NOMO-1 treated with DMSO at 0.1 percent for 48 hours (cell line): ENCODE data around the gene SHANK3.

Experiments used
- DNase-seq: peaks from one replicate; lab custom pipeline; 2025; ENCODE audit not compliant: unreplicated experiment; lab: John Stamatoyannopoulos, UW

Gene SHANK3

DNA sequence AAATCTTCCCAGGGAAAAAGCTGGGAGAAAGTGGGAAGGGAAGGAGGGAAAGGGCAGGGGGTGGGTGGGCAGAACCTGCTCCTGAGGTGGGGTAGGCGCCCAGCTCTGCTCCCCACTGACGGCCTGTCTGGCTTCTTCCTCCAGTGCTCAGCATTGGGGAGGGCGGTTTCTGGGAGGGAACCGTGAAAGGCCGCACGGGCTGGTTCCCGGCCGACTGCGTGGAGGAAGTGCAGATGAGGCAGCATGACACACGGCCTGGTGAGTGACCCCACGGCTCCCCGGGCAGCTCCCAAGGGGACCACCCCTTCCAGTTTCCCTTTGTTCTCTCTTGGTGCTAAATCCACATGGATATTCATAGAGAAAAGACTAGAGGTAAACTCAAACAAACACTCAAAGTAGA, 25.9 kb downstream of the SHANK3 start:
- DNase-seq = no peak

DNA sequence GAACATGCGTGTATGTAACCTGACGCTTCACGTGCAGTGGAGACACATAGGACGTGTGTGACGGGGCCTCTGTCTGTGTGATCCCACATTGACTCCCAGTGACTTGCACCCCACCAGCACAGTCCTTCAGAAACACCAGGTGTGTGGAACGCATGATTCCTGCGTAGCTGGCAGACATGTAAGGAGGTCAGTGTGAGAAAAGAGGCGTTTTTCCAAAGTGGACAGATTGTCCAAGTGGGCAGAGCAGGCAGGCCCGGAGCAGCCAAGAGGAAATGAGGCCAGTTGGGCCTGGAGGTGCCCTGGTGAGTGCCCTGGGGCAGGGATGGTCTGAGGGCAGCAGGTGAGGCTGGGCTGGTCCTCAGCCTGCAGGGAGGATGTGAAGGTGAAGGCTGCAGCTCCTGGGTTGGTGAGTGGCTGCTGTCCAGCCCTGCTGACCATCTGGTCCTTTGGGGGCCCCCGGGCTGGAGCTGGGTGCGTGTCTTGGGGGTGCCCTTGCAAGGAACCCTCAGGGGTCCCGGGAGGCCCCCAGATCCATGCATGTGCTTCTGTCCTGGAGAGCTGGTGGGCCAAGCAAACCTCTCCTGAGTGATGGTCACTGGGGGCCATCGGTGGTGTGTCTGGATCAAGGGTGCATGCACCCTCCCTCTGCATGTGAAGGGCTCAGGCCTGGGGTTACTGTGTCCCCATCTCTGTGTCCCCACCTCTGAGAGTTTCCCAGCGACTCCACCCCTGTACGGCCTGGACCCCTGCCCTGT, 26.6 kb downstream of the SHANK3 start:
- DNase-seq = no peak

DNA sequence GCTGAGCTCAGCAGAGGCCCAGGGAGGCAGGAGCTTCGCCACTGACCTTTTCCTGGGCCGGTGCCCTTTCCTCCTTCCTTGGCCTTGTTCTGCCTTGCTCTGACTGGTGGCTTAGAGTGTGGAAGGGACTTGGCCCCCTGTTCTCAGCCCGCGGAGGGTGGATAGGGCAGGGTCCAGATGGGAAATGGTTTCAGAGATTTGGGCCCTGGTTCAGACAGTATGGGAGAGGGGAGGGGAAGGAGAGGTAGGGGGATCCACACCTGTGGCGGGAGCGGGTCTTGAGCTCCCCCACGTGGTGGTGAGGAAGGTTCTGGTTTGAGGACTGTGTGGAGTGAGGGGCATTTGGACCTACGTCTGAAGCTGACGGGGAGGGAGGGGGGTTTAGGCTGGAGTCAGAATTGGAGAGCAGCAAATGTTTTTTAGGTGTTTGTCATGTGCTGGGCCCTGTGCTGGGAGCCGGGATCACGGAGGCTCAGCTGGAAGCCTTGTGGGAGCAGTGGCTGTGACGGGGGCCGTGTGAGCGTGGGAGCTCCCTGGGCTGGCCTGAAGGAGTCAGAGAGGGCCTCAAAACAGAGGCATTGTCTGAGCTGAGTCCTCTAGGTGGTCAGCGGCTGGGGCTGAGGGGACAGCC, 27.2 kb downstream of the SHANK3 start:
- DNase-seq = no peak

DNA sequence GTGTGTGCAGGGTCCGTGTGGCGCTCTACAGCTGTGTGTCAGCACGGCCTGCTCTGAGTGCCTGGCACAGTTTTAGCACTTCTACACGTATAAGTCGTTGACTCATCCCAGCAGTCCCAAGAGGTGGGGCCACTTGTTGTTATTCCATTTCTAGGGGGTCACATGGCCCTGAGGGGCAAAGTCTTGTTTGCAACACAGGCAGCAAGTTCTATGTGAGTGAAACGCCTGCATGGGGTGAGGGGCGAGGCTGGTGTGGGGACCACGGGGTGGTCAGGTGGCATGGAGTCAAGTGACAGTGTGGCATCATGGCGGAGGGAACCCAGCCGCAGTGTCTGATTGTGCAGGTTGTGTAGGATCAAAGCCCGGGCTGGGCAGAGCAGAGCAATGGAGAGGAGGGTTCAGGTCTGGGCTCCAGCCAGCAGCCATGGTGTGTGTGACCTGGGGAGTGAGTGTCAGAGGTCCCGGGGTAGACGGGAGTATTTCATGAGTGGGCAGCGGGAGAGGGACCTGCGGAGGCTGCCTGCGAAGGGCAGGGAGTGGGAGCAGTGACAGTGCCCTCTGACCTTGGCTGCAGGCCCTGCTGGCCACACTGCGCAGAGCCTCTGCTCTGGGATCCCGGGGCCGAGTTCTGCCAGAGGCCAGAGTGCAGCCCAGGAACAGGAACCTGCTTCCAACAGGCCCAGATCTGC, 27.9 kb downstream of the SHANK3 start:
- no peak for DNase-seq

DNA sequence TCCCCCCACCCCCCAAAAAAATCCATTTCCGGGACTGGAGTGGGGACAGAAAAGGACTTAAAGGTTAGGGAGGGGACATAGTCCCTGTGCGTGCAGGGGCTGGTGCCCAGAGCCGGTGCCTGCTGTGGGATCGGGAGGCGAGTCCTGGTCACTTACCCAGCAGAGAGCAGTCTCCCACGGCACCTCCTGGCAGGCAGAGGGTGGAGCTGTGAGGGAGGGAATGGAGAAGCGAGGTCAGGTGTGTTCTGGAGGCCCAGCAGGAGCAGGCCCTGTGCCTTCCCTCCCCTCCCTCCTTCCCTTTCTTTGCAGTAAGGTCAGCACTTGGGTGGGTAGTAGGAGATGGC, 28.4 kb downstream of the SHANK3 start:
- no peak for DNase-seq

DNA sequence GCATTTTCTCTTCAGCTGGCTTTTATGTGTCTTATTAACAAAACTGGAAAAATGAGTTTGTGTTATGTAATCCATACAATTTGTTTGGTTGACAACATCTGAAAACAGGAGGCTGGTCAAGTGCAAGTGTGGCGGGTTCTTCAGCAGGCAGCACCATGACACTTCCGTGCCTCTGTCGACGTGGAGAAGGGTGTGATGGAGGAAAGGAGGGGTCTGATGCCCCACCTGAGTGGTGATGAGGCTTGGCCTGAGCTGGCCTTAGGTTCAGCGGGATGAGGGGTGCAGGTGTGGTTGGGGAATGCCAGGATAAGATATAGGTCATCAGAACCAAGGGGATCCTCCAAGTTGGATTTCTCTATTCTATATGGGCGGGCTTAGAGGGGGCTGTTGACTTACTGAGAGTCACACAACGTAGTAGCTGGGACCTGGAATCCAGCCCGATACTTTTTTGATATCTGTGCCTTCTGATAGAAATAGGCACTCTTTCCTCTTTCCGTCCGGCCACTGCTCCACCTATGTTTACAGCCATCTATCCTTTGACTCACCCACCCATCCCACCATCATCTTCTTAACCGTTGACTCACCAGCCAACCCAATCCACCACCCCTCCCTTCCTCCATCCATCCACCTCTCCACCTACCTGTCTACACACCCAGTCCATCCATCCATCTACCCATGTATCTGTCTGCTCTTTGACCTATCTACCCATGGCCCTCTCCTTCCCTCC, 29.0 kb downstream of the SHANK3 start:
- DNase-seq = no peak

DNA sequence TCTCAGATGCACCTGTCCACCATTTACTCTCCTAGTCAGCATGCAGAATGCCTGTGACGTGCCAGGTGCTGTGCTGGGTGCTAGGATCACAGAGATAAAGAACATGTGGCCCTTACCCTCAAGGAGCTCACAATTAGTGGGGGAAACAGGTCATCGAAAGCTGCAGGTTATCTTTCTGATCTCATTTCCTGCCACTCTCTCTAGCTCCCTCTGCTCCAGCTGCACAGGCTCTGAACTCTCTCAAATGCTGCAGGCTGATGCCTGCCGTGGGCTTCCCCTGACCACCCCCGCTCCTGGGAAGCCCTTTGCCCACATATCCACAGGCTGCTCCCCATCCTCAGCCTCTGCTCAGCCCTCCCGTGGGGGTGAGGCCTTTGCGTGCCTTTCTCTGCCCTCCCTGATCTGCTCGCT, 29.6 kb downstream of the SHANK3 start:
- no peak for DNase-seq

DNA sequence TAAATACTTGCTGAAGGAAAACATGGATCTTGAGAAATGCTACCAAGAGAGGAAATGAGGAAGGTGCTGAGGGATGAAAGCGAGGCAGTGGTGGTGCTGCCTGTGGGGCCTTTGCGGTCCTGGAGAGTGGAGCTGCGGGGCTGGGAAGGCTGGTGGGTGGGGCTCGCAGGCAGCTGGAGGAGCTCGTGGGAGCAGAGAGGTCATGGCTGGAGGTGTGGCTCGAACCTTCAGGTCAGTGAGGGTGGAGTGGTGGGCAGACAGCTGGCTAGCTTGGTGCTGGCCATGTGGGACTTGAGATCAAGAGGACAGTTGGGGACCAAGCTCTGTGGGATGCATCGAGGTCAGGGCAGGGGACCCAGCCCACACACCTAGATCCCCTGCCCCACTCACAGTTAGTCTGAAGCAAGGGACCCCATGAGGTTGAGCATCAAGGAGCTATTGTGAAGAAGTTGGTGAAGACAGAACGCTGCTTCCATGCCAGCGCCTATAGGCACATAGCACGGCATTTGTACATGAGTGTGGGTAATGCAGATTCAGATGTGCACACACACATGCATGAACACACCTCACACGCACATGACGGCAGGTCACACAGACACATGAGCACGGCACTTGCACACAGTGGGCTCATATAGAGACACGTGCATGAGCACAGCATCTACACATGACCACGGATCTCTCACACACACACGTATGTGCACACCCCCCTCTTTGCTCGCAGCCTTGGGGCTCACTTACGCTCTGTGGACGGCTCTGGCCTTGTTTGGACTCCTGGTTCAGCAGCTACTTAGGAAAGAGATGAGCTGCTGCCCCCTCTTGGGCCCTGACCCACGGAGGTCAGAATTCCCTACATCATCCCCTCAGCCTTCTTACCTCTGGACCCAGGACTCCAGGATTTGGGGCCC, 30.4 kb downstream of the SHANK3 start:
- no peak for DNase-seq

DNA sequence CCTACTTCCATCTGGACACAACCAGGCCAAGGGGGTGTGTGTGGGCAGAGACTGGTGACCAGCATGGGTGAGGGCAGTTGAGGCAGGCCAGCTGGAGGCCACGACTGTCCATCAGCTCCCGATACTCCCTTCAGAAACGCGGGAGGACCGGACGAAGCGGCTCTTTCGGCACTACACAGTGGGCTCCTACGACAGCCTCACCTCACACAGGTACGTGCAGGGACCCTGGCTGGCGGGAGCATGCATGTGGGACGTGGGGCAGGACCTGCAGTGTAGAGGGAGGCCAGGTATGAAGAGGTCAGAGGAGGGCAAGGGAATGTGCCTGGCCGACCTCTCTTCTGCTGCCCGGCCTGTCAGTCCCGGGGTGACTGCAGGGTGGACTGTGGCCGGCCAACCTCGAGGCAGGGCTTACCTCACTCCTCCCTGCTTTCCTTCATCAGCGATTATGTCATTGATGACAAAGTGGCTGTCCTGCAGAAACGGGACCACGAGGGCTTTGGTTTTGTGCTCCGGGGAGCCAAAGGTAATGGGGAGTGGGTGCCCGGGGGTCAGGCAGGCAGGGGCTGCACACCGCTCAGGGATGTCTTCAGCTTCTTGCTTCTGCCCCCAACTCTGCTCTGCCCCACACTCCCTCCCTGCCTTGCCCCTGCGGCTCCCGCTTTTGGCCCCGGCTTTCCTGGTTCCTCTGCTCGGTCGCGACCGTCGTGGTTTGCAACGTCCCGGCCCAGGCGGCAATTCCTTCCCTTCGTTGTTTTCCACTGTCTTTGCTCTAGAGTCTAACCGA, 31.3 kb downstream of the SHANK3 start:
- DNase-seq = no peak

DNA sequence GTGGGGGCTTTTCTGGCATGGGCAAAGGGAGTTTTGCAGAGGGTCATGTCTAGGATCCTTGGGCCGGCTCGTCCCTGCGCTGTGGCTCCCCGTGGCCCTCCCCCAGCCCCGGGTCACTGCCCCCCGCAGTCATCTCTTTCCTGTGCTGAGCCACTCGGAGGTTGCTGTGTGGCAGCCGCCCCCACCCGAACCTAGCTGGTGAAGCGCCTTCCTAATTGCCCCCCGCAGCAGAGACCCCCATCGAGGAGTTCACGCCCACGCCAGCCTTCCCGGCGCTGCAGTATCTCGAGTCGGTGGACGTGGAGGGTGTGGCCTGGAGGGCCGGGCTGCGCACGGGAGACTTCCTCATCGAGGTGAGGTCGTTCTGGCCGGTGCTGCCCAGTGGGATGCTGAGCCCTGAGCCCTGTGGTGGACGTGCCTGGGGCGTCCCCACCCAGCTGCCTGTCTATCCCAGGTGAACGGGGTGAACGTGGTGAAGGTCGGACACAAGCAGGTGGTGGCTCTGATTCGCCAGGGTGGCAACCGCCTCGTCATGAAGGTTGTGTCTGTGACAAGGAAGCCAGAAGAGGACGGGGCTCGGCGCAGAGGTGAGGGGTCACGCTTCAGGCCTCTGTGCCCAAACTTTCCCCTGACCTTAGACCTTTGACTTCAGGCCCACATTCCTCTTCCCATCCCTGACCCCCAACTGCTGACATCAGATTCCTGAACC, 32.0 kb downstream of the SHANK3 start:
- no peak for DNase-seq

DNA sequence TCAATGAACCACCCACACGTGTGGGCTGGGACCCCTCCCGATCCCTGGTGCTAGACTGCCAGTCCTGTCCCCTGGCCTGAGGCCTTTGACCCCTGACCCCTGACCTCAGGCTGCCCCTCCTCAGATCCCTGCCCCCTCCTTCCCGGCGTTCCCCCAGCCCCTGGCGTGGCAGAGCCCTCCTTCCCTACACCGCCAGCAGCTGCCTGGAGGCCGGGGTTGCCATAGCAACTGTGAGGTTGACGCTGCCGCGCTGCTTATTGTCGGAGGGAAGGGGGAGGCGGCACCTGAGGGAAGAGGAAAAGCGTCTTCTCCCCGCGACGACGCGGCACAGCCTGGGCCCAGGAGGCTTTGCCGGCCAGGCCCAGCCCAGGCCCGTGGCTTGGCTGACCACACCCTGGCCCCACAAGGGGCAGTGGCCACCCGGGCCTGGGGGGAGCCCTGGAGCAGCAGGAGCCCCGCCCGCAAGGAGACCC, 32.6 kb downstream of the SHANK3 start:
- peak; percentile 50 for DNase-seq

DNA sequence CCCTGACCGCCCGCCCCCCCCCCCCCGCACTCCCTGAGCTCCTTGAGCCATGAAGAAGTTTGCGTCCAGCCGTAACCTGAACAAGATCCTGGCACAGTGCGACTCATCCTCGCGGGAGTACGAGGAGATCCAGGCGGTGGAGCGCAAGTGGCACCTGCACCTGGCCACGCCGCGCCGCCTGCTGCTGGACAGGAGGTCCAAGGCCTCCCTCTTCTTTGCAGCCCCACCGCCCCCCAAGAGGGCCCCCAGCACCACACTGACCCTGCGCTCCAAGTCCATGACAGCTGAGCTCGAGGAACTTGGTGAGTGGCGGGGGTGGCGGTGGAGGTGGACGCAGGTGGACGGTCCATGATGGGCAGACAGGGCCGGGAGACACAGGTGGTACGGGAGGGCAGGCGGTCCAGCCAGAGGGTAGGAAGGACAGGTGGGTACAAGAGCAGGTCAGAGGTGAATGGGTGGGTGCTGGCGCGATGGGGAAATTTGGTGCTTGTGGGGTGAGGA, 33.3 kb downstream of the SHANK3 start:
- DNase-seq = no peak

DNA sequence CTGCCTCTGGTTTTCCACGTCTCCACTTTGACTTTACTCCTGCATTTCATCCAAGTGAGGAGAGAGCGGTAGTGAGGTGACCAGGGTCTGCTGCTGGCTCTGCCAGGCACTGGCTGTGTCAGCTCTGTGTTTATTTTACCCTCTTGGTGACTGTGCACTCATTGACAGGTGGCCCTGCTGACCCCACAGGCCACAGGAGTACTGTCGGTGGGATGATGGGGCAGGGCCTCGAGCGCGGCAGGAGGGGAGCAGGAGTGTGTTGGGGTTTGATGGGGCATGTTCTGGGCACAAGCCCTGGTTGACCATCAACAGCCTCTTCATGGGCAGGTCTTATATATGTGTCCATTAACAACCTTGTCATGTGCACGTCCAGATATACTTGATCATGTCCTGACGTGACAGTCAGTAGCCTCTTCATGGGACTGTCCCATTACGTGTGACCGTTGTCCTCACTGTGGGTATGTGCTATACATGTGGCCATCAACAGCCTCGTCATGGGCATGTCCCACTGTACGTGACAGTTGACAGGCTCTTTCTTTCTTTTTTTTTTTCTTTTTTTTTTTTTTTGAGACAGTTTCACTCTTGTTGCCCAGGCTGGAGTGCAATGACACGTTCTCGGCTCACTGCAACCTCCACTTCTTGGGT, 34.0 kb downstream of the SHANK3 start:
- DNase-seq = no peak

DNA sequence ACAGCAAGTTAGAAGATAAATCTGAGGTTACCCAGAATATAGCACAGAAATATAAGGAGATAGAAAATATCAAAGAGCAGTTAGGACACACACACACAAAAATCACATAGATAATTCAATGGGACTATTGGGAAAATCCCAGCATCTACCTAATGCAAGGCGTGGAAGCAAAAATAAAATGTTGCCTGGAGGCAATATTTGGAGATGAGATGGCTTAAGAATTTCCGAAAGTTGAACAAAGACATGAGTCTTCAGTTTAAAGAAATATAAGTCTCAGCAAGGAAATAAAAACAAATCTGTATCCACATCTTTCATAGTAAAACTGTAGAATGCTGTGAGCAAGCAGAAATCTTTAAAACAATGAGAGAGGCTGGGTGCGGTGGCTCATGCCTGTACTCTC, 35.9 kb downstream of the SHANK3 start:
- no peak for DNase-seq

DNA sequence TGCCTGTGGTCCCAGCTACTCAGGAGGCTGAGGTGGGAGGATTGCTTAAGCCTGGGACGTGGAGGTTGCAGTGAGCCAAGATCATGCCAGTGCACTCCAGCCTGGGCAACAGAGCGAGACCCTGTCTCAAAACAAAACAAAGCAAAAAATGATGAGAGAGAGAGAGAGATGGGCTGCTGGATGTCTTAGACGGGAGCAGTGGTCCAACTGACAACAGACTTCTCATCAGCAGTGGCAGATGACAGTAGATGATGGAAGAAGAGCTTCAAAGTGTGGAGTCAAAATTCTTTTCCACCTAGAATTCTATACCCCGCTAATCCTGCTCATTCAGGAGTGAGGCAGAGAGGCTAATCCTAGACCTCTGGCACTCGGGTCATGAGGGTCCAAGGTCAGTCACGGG, 36.4 kb downstream of the SHANK3 start:
- DNase-seq = no peak

DNA sequence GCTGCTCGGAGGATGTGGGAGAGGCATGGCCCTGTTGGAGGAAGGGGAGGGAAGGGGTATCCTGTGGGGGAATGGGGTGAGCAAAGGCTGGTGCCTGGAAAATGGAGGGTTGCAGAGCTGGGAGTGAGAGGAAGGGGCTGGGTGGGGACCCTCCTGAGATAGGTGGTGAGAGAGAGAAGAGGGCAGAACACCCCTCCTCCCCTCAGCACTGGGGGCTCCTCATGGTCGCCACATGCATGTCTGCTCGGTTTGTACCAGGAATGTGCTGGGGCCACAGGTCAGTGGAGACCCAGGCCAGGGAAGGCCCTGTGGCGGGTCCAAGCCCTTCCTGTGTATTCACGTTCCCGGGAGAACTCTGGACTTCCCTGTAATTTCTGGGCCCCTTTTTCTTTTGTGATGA, 37.6 kb downstream of the SHANK3 start:
- DNase-seq = no peak

DNA sequence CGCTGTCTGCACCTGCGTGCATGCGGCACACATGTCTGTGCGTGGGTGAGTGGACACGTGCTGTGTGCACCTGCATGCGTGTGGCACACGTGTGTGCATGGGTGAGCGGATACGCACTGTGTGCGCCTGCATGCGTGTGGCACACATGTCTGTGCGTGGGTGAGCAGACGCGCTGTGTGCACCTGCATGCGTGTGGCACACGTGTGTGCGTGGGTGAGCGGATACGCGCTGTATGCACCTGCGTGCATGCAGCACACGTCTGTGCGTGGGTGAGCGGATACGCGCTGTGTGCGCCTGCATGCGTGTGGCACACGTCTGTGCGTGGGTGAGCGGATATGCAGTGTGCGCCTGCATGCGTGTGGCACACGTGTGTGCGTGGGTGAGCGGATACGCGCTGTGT, 38.3 kb downstream of the SHANK3 start:
- DNase-seq = no peak
